Gastroesophageal sphincter (tissue), 3 donors: ENCODE results near the gene NCF4.

ENCODE experiments used
- EP300 ChIP-seq: sonication (generic); formaldehyde crosslinking; IDR thresholded peaks from one replicate; pipeline ENCODE4 v1.6.1; 2017; ENCODE audit warnings: antibody characterized with exemption, mild to moderate bottlenecking
- POLR2A ChIP-seq, 2 donors: fragments of 450-650 bp; IDR thresholded peaks; one replicate each; pipeline ENCODE4 v1.6.1; 2017; ENCODE audit warnings: antibody characterized with exemption in 2 of 2, mild to moderate bottlenecking in 2 of 2, moderate library complexity in 1 of 2
- POLR2AphosphoS5 ChIP-seq: sonication (generic); formaldehyde crosslinking; IDR thresholded peaks from one replicate; pipeline ENCODE4 v1.6.1; 2017; ENCODE audit warnings: antibody characterized with exemption
- TF ChIP-seq, protein P1 (sequence below), 4 experiments: fragments of 200-600 bp in 2 of 4; fragments of 450-650 bp in 2 of 4; sonication (generic) in 1 of 4; IDR thresholded peaks; one replicate each; pipeline ENCODE4 v1.5.1; 2017 to 2019; ENCODE audit warnings: antibody characterized with exemption in 4 of 4, mild to moderate bottlenecking in 2 of 4, moderate library complexity in 2 of 4

DNA sequence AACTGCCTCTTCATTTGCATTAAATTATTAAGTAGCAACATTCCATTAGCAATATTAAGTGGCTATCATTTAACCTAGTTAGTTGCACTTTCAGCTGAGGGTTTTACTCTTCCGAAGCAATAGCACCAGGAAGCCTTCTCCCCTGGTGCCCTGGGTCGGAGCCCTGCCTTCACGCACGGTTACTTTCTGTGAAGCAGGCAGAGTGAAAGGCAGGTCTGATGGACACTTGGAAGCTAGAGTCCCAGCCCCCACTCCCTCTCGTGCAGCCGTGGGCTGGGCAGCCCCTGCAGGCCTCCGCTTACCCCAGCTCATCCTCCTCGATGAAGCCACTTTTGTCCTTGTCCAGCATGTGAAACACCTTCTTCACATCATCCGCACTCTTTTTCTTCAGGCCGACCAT is 46.0 kb upstream of the NCF4 start:
- TF ChIP-seq, protein P1, sequence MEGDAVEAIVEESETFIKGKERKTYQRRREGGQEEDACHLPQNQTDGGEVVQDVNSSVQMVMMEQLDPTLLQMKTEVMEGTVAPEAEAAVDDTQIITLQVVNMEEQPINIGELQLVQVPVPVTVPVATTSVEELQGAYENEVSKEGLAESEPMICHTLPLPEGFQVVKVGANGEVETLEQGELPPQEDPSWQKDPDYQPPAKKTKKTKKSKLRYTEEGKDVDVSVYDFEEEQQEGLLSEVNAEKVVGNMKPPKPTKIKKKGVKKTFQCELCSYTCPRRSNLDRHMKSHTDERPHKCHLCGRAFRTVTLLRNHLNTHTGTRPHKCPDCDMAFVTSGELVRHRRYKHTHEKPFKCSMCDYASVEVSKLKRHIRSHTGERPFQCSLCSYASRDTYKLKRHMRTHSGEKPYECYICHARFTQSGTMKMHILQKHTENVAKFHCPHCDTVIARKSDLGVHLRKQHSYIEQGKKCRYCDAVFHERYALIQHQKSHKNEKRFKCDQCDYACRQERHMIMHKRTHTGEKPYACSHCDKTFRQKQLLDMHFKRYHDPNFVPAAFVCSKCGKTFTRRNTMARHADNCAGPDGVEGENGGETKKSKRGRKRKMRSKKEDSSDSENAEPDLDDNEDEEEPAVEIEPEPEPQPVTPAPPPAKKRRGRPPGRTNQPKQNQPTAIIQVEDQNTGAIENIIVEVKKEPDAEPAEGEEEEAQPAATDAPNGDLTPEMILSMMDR (IDR thresholded peaks at IDR 0.05): no peak
- no peak for TF ChIP-seq POLR2A (IDR thresholded peaks at IDR 0.05)
- TF ChIP-seq POLR2AphosphoS5: no peak
- no peak for TF ChIP-seq EP300
